Mesendoderm (in vitro differentiated cells): ENCODE data around the gene TRIM41.

ENCODE experiments used
- DNase-seq: peaks from one replicate; pipeline ENCODE4 v3.0.0; 2013
- H2AK5ac ChIP-seq: 2 replicates; pipeline ENCODE4 v1.6.1; 2013; ENCODE audit warnings: low read length, inconsistent platforms
- H2BK120ac ChIP-seq: 2 replicates; pipeline ENCODE4 v1.6.1; 2013; ENCODE audit warnings: low read depth, mild to moderate bottlenecking, low read length, moderate library complexity, mixed read lengths
- H2BK15ac ChIP-seq: replicated peaks from 2 replicates; pipeline ENCODE4 v1.6.1; 2013; ENCODE audit warnings: low read depth, mild to moderate bottlenecking, moderate library complexity
- H2BK5ac ChIP-seq: 2 replicates; pipeline ENCODE4 v1.6.1; 2013; ENCODE audit warnings: low read length, inconsistent platforms
- H3K18ac ChIP-seq: 2 replicates; pipeline ENCODE4 v1.6.1; 2013; ENCODE audit warnings: mild to moderate bottlenecking, low read length, mixed read lengths
- H3K23ac ChIP-seq: one replicate; pipeline ENCODE4 v1.6.1; 2013; ENCODE audit warnings: low read length
- H3K27ac ChIP-seq: 2 replicates; pipeline ENCODE4 v1.5.1; 2013; ENCODE audit warnings: low read depth, mild to moderate bottlenecking, inconsistent platforms, low read length, moderate library complexity
- H3K27me3 ChIP-seq: 2 replicates; pipeline ENCODE4 v1.6.1; 2013; ENCODE audit warnings: low read length, control low read depth, mild to moderate bottlenecking, inconsistent platforms; ENCODE audit not compliant: insufficient read depth, poor library complexity
- H3K36me3 ChIP-seq: 2 replicates; pipeline ENCODE4 v1.6.1; 2013; ENCODE audit warnings: low read length, inconsistent platforms; ENCODE audit not compliant: control insufficient read depth, insufficient read depth
- H3K4ac ChIP-seq: one replicate; pipeline ENCODE4 v1.6.1; 2013; ENCODE audit warnings: low read depth, mild to moderate bottlenecking, low read length, moderate library complexity
- H3K4me1 ChIP-seq: 2 replicates; pipeline ENCODE4 v1.6.1; 2013; ENCODE audit warnings: low read depth, low read length, inconsistent platforms; ENCODE audit not compliant: control insufficient read depth
- H3K4me2 ChIP-seq: 2 replicates; pipeline ENCODE4 v1.6.1; 2013; ENCODE audit warnings: low read length
- H3K4me3 ChIP-seq: 2 replicates; pipeline ENCODE4 v1.5.1; 2013; ENCODE audit warnings: mild to moderate bottlenecking, low read length
- H3K56ac ChIP-seq: one replicate; pipeline ENCODE4 v1.6.1; 2013; ENCODE audit warnings: low read length
- H3K79me1 ChIP-seq: 2 replicates; pipeline ENCODE4 v1.6.1; 2013; ENCODE audit warnings: low read length, inconsistent platforms
- H3K79me2 ChIP-seq: 2 replicates; pipeline ENCODE4 v1.6.1; 2013; ENCODE audit warnings: mild to moderate bottlenecking, low read length; ENCODE audit not compliant: control insufficient read depth, insufficient read depth
- H3K9ac ChIP-seq: 2 replicates; pipeline ENCODE4 v1.6.1; 2013; ENCODE audit warnings: low read length, inconsistent platforms
- H4K5ac ChIP-seq: one replicate; pipeline ENCODE4 v1.6.1; 2013; ENCODE audit warnings: low read length
- H4K8ac ChIP-seq: one replicate; pipeline ENCODE4 v1.6.1; 2013; ENCODE audit warnings: low read depth, mild to moderate bottlenecking, control low read depth, low read length, moderate library complexity
- WGBS: extraction: QIAGEN DNeasy Blood & Tissue Kit; methylation state at CpG from one replicate; pipeline ENCODE4 v1.1.7; 2013; ENCODE audit warnings: low lambda C conversion rate, missing lambda C conversion rate; ENCODE audit not compliant: insufficient coverage; ENCODE audit errors: extremely low coverage; 5-methylcytosine and 5-hydroxymethylcytosine counted together

Gene TRIM41

GRCh38 chr5:181182651-181183050 lies 40.4 kb upstream of the TRIM41 start:
- no peak overlapping the region for H3K4me2 ChIP-seq
- WGBS: no CpG with 5 or more reads among the region's 12 CpGs
- H2BK15ac ChIP-seq: no peak overlapping the region
- no peak for DNase-seq
- H2BK5ac ChIP-seq: no peak overlapping the region
- no peak overlapping the region for H3K27ac ChIP-seq
- no peaks in the 10 kb centered on the region for H3K79me2 ChIP-seq
- no peak overlapping the region for H2BK120ac ChIP-seq
- no peaks in the 10 kb centered on the region for H3K27me3 ChIP-seq
- H3K4me3 ChIP-seq: no peak overlapping the region
- H3K36me3 ChIP-seq: no peaks in the 10 kb centered on the region
- no peaks in the 10 kb centered on the region for H3K4me1 ChIP-seq
- no peak overlapping the region for H4K5ac ChIP-seq
- no peak overlapping the region for H3K4ac ChIP-seq
- no peak overlapping the region for H2AK5ac ChIP-seq
- no peak overlapping the region for H3K9ac ChIP-seq
- H3K18ac ChIP-seq: no peak overlapping the region
- no peak overlapping the region for H3K56ac ChIP-seq
- H3K23ac ChIP-seq: no peak overlapping the region
- H3K79me1 ChIP-seq: no peaks in the 10 kb centered on the region
- no peak overlapping the region for H4K8ac ChIP-seq

- Histone ChIP-seq H3K18ac (no peak overlapping the region), H3K9ac (no peak overlapping the region), H2AK5ac (no peak overlapping the region), H3K27ac (no peak overlapping the region), H3K79me2 (no peaks in the 10 kb centered on the region), H4K8ac (no peak overlapping the region), H3K4me1 (no peaks in the 10 kb centered on the region), H2BK5ac (no peak overlapping the region), H3K27me3 (peaks cover 5% of the 10 kb centered on the region), H2BK120ac (no peak overlapping the region), H3K23ac (no peak overlapping the region), H3K79me1 (no peaks in the 10 kb centered on the region), H3K4me2 (no peak overlapping the region), H2BK15ac (no peak overlapping the region), H3K4me3 (no peak overlapping the region), H4K5ac (no peak overlapping the region), H3K36me3 (no peaks in the 10 kb centered on the region), H3K4ac (no peak overlapping the region), H3K56ac (peak overlapping the region; percentile 10)
- no CpG with 5 or more reads among the region's 16 CpGs for WGBS
- DNase-seq: no peak
These were observed 38.2 kb upstream of the TRIM41 start for GRCh38 chr5:181184845-181185216.

- Histone ChIP-seq H3K4me3 (no peak overlapping the region), H4K5ac (no peak overlapping the region), H2BK5ac (no peak overlapping the region), H4K8ac (no peak overlapping the region), H3K18ac (no peak overlapping the region), H3K4me2 (no peak overlapping the region), H2BK120ac (no peak overlapping the region), H3K36me3 (no peaks in the 10 kb centered on the region), H3K4me1 (no peaks in the 10 kb centered on the region), H3K27me3 (peaks cover 12% of the 10 kb centered on the region), H3K27ac (no peak overlapping the region), H3K9ac (no peak overlapping the region), H2AK5ac (no peak overlapping the region), H2BK15ac (no peak overlapping the region), H3K23ac (no peak overlapping the region), H3K79me1 (no peaks in the 10 kb centered on the region), H3K4ac (no peak overlapping the region), H3K56ac (no peak overlapping the region), H3K79me2 (no peaks in the 10 kb centered on the region)
- no CpG with 5 or more reads among the region's 13 CpGs for WGBS
- DNase-seq: no peak
These were observed 37.5 kb upstream of the TRIM41 start for GRCh38 chr5:181185560-181185959.

GRCh38 chr5:181186022-181186421 lies 37.1 kb upstream of the TRIM41 start:
- H3K18ac ChIP-seq: no peak overlapping the region
- no peak overlapping the region for H4K5ac ChIP-seq
- no peaks in the 10 kb centered on the region for H3K79me2 ChIP-seq
- no peak overlapping the region for H3K4me2 ChIP-seq
- no peak overlapping the region for H2BK15ac ChIP-seq
- H3K27me3 ChIP-seq: peaks cover 13% of the 10 kb centered on the region
- no peak overlapping the region for H2BK120ac ChIP-seq
- H2BK5ac ChIP-seq: no peak overlapping the region
- H3K4me3 ChIP-seq: no peak overlapping the region
- H3K4me1 ChIP-seq: no peaks in the 10 kb centered on the region
- no peak overlapping the region for H3K56ac ChIP-seq
- no peak overlapping the region for H2AK5ac ChIP-seq
- H3K36me3 ChIP-seq: no peaks in the 10 kb centered on the region
- no peak overlapping the region for H3K23ac ChIP-seq
- no peak overlapping the region for H3K27ac ChIP-seq
- no peak for DNase-seq
- H3K79me1 ChIP-seq: no peaks in the 10 kb centered on the region
- no peak overlapping the region for H3K4ac ChIP-seq
- no peak overlapping the region for H4K8ac ChIP-seq
- no peak overlapping the region for H3K9ac ChIP-seq
- WGBS: no CpG with 5 or more reads among the region's 6 CpGs

- no peak overlapping the region for H4K5ac ChIP-seq
- no peak overlapping the region for H2BK15ac ChIP-seq
- H2BK5ac ChIP-seq: no peak overlapping the region
- H2BK120ac ChIP-seq: no peak overlapping the region
- peak overlapping the region; percentile 7 for H3K4me2 ChIP-seq
- H3K23ac ChIP-seq: no peak overlapping the region
- peak overlapping the region; percentile 2 for H3K4me3 ChIP-seq
- H3K9ac ChIP-seq: peak overlapping the region; percentile 33
- no peak overlapping the region for H2AK5ac ChIP-seq
- H3K18ac ChIP-seq: no peak overlapping the region
- H3K27ac ChIP-seq: no peak overlapping the region
- H3K56ac ChIP-seq: peak overlapping the region; percentile 47
- no peaks in the 10 kb centered on the region for H3K36me3 ChIP-seq
- no CpG with 5 or more reads among the region's 8 CpGs for WGBS
- no peak for DNase-seq
- H3K4ac ChIP-seq: no peak overlapping the region
- no peaks in the 10 kb centered on the region for H3K79me2 ChIP-seq
- H3K4me1 ChIP-seq: no peaks in the 10 kb centered on the region
- H3K27me3 ChIP-seq: peaks cover 13% of the 10 kb centered on the region
- H4K8ac ChIP-seq: no peak overlapping the region
- H3K79me1 ChIP-seq: no peaks in the 10 kb centered on the region
These were observed 36.0 kb upstream of the TRIM41 start for GRCh38 chr5:181186986-181187499.

- H3K56ac ChIP-seq: peak overlapping the region; percentile 47
- H3K18ac ChIP-seq: no peak overlapping the region
- no peaks in the 10 kb centered on the region for H3K79me2 ChIP-seq
- H2AK5ac ChIP-seq: no peak overlapping the region
- no peak overlapping the region for H3K27ac ChIP-seq
- no peak overlapping the region for H4K5ac ChIP-seq
- H3K36me3 ChIP-seq: no peaks in the 10 kb centered on the region
- H3K23ac ChIP-seq: no peak overlapping the region
- H2BK15ac ChIP-seq: no peak overlapping the region
- H2BK120ac ChIP-seq: no peak overlapping the region
- peak overlapping the region; percentile 61 for H3K4me3 ChIP-seq
- no CpG with 5 or more reads among the region's 37 CpGs for WGBS
- H3K9ac ChIP-seq: peak overlapping the region; percentile 33
- H3K4me1 ChIP-seq: no peaks in the 10 kb centered on the region
- H2BK5ac ChIP-seq: no peak overlapping the region
- H3K27me3 ChIP-seq: peaks cover 13% of the 10 kb centered on the region
- H3K4me2 ChIP-seq: peak overlapping the region; percentile 83
- no peaks in the 10 kb centered on the region for H3K79me1 ChIP-seq
- H3K4ac ChIP-seq: no peak overlapping the region
- H4K8ac ChIP-seq: no peak overlapping the region
- peak; percentile 89 for DNase-seq
These were observed 35.4 kb upstream of the TRIM41 start for GRCh38 chr5:181187500-181188213.
